ENCODE results near the gene NUDT22. TPM values are rescaled to one million over a fixed set of nuclear protein-coding genes. Genes with fewer than 3 reads are reported as not detected.

Gene NUDT22
- total RNA-seq, 2 donors from 2014 or later = 77.4 to 98.4 TPM

GRCh38 chr11:64198511-64198910 is 27.6 kb upstream of the NUDT22 start:
- Mint-ChIP-seq H3K27me3 (no peaks in the 10 kb centered on the region), H3K9me3 (no peaks in the 10 kb centered on the region), H3K4me3 (no peak overlapping the region), H3K27ac (no peak overlapping the region), H3K4me1 (peaks cover 4% of the 10 kb centered on the region), H3K36me3 (ENCODE audit: low read depth) (peaks cover 100% of the 10 kb centered on the region)
- ATAC-seq (replicated peaks) = no peak

GRCh38 chr11:64201543-64201942 is 24.5 kb upstream of the NUDT22 start:
- peaks cover 100% of the 10 kb centered on the region for H3K36me3 Mint-ChIP-seq (ENCODE audit: low read depth)
- peaks cover 10% of the 10 kb centered on the region for H3K4me1 Mint-ChIP-seq
- H3K27ac Mint-ChIP-seq = no peak overlapping the region
- no peaks in the 10 kb centered on the region for H3K27me3 Mint-ChIP-seq
- H3K9me3 Mint-ChIP-seq = no peaks in the 10 kb centered on the region
- no peak for ATAC-seq (replicated peaks)
- no peak overlapping the region for H3K4me3 Mint-ChIP-seq

GRCh38 chr11:64202992-64203391 is 23.1 kb upstream of the NUDT22 start:
- no peak for ATAC-seq (replicated peaks)
- H3K4me3 Mint-ChIP-seq = no peak overlapping the region
- no peak overlapping the region for H3K27ac Mint-ChIP-seq
- no peaks in the 10 kb centered on the region for H3K9me3 Mint-ChIP-seq
- H3K36me3 Mint-ChIP-seq (ENCODE audit: low read depth) = peaks cover 100% of the 10 kb centered on the region
- H3K27me3 Mint-ChIP-seq = no peaks in the 10 kb centered on the region
- peaks cover 10% of the 10 kb centered on the region for H3K4me1 Mint-ChIP-seq

GRCh38 chr11:64203421-64204079 is 22.5 kb upstream of the NUDT22 start:
- Mint-ChIP-seq H3K27ac (peak overlapping the region; percentile 47), H3K4me1 (peaks cover 10% of the 10 kb centered on the region), H3K27me3 (no peaks in the 10 kb centered on the region), H3K36me3 (ENCODE audit: low read depth) (peaks cover 100% of the 10 kb centered on the region), H3K4me3 (peak overlapping the region; percentile 93), H3K9me3 (no peaks in the 10 kb centered on the region)
- ATAC-seq (replicated peaks) = no peak

GRCh38 chr11:64204080-64204440 is 22.0 kb upstream of the NUDT22 start:
- Mint-ChIP-seq H3K27ac (peak overlapping the region; percentile 47), H3K4me1 (peaks cover 10% of the 10 kb centered on the region), H3K27me3 (no peaks in the 10 kb centered on the region), H3K9me3 (no peaks in the 10 kb centered on the region), H3K36me3 (ENCODE audit: low read depth) (peaks cover 100% of the 10 kb centered on the region), H3K4me3 (peak overlapping the region; percentile 93)
- no peak for ATAC-seq (replicated peaks)

- Mint-ChIP-seq H3K4me3 (peak overlapping the region; percentile 93), H3K27ac (peak overlapping the region; percentile 47), H3K36me3 (ENCODE audit: low read depth) (peaks cover 100% of the 10 kb centered on the region), H3K9me3 (no peaks in the 10 kb centered on the region), H3K4me1 (peaks cover 10% of the 10 kb centered on the region), H3K27me3 (no peaks in the 10 kb centered on the region)
- peak; percentile 38 for ATAC-seq (replicated peaks)
Measured at GRCh38 chr11:64204464-64204989, 21.5 kb upstream of the NUDT22 start.

- Mint-ChIP-seq H3K27me3 (no peaks in the 10 kb centered on the region), H3K9me3 (no peaks in the 10 kb centered on the region), H3K36me3 (ENCODE audit: low read depth) (peaks cover 100% of the 10 kb centered on the region), H3K4me3 (peak within 1 kb of the TSS; percentile 93), H3K27ac (peak within 1 kb of the TSS; percentile 98), H3K4me1 (peaks cover 14% of the 10 kb centered on the region)
- ATAC-seq (replicated peaks) = peak; percentile 63
Measured at GRCh38 chr11:64206457-64207255, 19.4 kb upstream of the NUDT22 start, which contains the start of gene FERMT3. Gene FERMT3, plus strand, starts transcription at chr11:64206721. Its CDS starts 644 bp downstream, at chr11:64207365.

- ATAC-seq (replicated peaks) = peak; percentile 80
- Mint-ChIP-seq H3K4me3 (peak overlapping the region; percentile 93), H3K9me3 (no peaks in the 10 kb centered on the region), H3K27me3 (no peaks in the 10 kb centered on the region), H3K27ac (peak overlapping the region; percentile 98), H3K36me3 (ENCODE audit: low read depth) (peaks cover 100% of the 10 kb centered on the region), H3K4me1 (peaks cover 19% of the 10 kb centered on the region)
Measured at GRCh38 chr11:64207256-64208085, 18.6 kb upstream of the NUDT22 start.

- Mint-ChIP-seq H3K27ac (peak overlapping the region; percentile 98), H3K9me3 (no peaks in the 10 kb centered on the region), H3K4me3 (peak overlapping the region; percentile 93), H3K27me3 (no peaks in the 10 kb centered on the region), H3K36me3 (ENCODE audit: low read depth) (peaks cover 100% of the 10 kb centered on the region), H3K4me1 (peaks cover 21% of the 10 kb centered on the region)
- no peak for ATAC-seq (replicated peaks)
Measured at GRCh38 chr11:64208086-64208795, 17.8 kb upstream of the NUDT22 start.

GRCh38 chr11:64208796-64209562 is 17.1 kb upstream of the NUDT22 start:
- no peaks in the 10 kb centered on the region for H3K27me3 Mint-ChIP-seq
- peak overlapping the region; percentile 98 for H3K27ac Mint-ChIP-seq
- peaks cover 100% of the 10 kb centered on the region for H3K36me3 Mint-ChIP-seq (ENCODE audit: low read depth)
- H3K9me3 Mint-ChIP-seq = no peaks in the 10 kb centered on the region
- H3K4me3 Mint-ChIP-seq = peak overlapping the region; percentile 93
- no peak for ATAC-seq (replicated peaks)
- H3K4me1 Mint-ChIP-seq = peaks cover 23% of the 10 kb centered on the region

GRCh38 chr11:64209563-64209843 is 16.6 kb upstream of the NUDT22 start:
- ATAC-seq (replicated peaks) = no peak
- H3K27ac Mint-ChIP-seq = peak overlapping the region; percentile 98
- no peaks in the 10 kb centered on the region for H3K27me3 Mint-ChIP-seq
- peaks cover 100% of the 10 kb centered on the region for H3K36me3 Mint-ChIP-seq (ENCODE audit: low read depth)
- peak overlapping the region; percentile 93 for H3K4me3 Mint-ChIP-seq
- H3K9me3 Mint-ChIP-seq = no peaks in the 10 kb centered on the region
- peaks cover 21% of the 10 kb centered on the region for H3K4me1 Mint-ChIP-seq

GRCh38 chr11:64210301-64211020 is 15.6 kb upstream of the NUDT22 start:
- peak overlapping the region; percentile 98 for H3K27ac Mint-ChIP-seq
- no peaks in the 10 kb centered on the region for H3K27me3 Mint-ChIP-seq
- H3K4me3 Mint-ChIP-seq = peak overlapping the region; percentile 93
- peaks cover 24% of the 10 kb centered on the region for H3K4me1 Mint-ChIP-seq
- H3K9me3 Mint-ChIP-seq = no peaks in the 10 kb centered on the region
- no peak for ATAC-seq (replicated peaks)
- H3K36me3 Mint-ChIP-seq (ENCODE audit: low read depth) = peaks cover 100% of the 10 kb centered on the region

Measured in activated T-helper 17 cell treated with anti-CD3 and anti-CD28 coated beads, Interleukin-2, amount 50 U/mL, for 72 hours (primary cell).